Neural cell (in vitro differentiated cells): ENCODE measurements around the gene RBM25. TPM values are rescaled to one million over a fixed set of nuclear protein-coding genes. Genes with fewer than 3 reads are reported as not detected.

Source experiments
- H2AFZ ChIP-seq: fragments of 200-600, 300-800 bp; sonication (generic), shearing (Covaris generic); 2 replicates; pipeline ENCODE4 v1.6.0; 2014; ENCODE audit warnings: low read depth, mild to moderate bottlenecking, antibody characterized with exemption, low read length, moderate library complexity
- H3F3A ChIP-seq: fragments of 200-600 bp; shearing (Covaris generic); 2 replicates; pipeline ENCODE4 v1.6.1; 2016; ENCODE audit warnings: mild to moderate bottlenecking, moderate library complexity, mixed read lengths, antibody characterized with exemption, low read length; ENCODE audit not compliant: insufficient read depth, poor library complexity, severe bottlenecking
- H3K27ac ChIP-seq: fragments of 200-600, 300-800 bp; sonication (generic), shearing (Covaris generic); 2 replicates; pipeline ENCODE4 v1.5.1; 2014; ENCODE audit warnings: mild to moderate bottlenecking, low read length, moderate library complexity
- H3K27me3 ChIP-seq: fragments of 300-800, 200-600 bp; sonication (generic), shearing (Covaris generic); 2 replicates; pipeline ENCODE4 v1.6.0; 2014; ENCODE audit warnings: mild to moderate bottlenecking, low read depth, low read length, moderate library complexity; ENCODE audit not compliant: insufficient read depth
- H3K36me3 ChIP-seq: fragments of 300-800, 200-600 bp; sonication (generic), shearing (Covaris generic); 2 replicates; pipeline ENCODE4 v1.5.1; 2014; ENCODE audit warnings: mild to moderate bottlenecking, antibody characterized with exemption, low read length, moderate library complexity; ENCODE audit not compliant: insufficient read depth
- H3K4me2 ChIP-seq: fragments of 300-800, 200-600 bp; sonication (generic), shearing (Covaris generic); 2 replicates; pipeline ENCODE4 v1.6.0; 2014; ENCODE audit warnings: mild to moderate bottlenecking, low read length
- H3K4me3 ChIP-seq: fragments of 300-800, 200-600 bp; sonication (generic), shearing (Covaris generic); 2 replicates; pipeline ENCODE4 v1.5.1; 2014; ENCODE audit warnings: mild to moderate bottlenecking, low read length, moderate library complexity
- H3K79me2 ChIP-seq: fragments of 200-600 bp; shearing (Covaris generic); replicated peaks from 2 replicates; pipeline ENCODE4 v1.6.0; 2014; ENCODE audit warnings: mild to moderate bottlenecking, low read length, moderate library complexity; ENCODE audit not compliant: insufficient read depth
- H3K9ac ChIP-seq: fragments of 300-800, 200-600 bp; sonication (generic), shearing (Covaris generic); 2 replicates; pipeline ENCODE4 v1.6.1; 2016; ENCODE audit warnings: mild to moderate bottlenecking, low read length, mixed read lengths
- H3K9me2 ChIP-seq: fragments of 200-600 bp; shearing (Covaris generic); 2 replicates; pipeline ENCODE4 v1.6.1; 2016; ENCODE audit warnings: mild to moderate bottlenecking, low read length, mixed read lengths; ENCODE audit not compliant: insufficient read depth
- H3K9me3 ChIP-seq: fragments of 200-600, 300-800 bp; sonication (generic), shearing (Covaris generic); 2 replicates; pipeline ENCODE4 v1.6.1; 2016; ENCODE audit warnings: mild to moderate bottlenecking, mixed run types, low read length, moderate library complexity, mixed read lengths
- H4K20me1 ChIP-seq: fragments of 200-600 bp; shearing (Covaris generic); 2 replicates; pipeline ENCODE4 v1.6.1; 2016; ENCODE audit warnings: mild to moderate bottlenecking, mixed run types; ENCODE audit not compliant: insufficient read depth
- CTCF ChIP-seq: fragments of 450-650 bp; IDR thresholded peaks from 2 replicates; pipeline ENCODE4 v1.5.1; 2014; ENCODE audit warnings: antibody characterized with exemption, mild to moderate bottlenecking, moderate library complexity; ENCODE audit not compliant: poor library complexity, severe bottlenecking
- EP300 ChIP-seq: fragments of 450-650 bp; conservative IDR thresholded peaks from 2 replicates; pipeline ENCODE4 v1.6.1; 2014; ENCODE audit warnings: antibody characterized with exemption, mild to moderate bottlenecking, moderate library complexity; ENCODE audit not compliant: poor library complexity, severe bottlenecking
- EZH2 ChIP-seq: fragments of 200-600, 300-800 bp; shearing (Covaris generic), sonication (generic); IDR thresholded peaks from 2 replicates; pipeline ENCODE4 v1.6.1; 2014; ENCODE audit warnings: antibody characterized with exemption, low read length, borderline replicate concordance, mild to moderate bottlenecking; ENCODE audit not compliant: insufficient read depth, poor library complexity, severe bottlenecking
- MXI1 ChIP-seq: fragments of 450-650 bp; conservative IDR thresholded peaks from 2 replicates; pipeline ENCODE4 v1.6.1; 2014; ENCODE audit warnings: antibody characterized with exemption, mild to moderate bottlenecking; ENCODE audit not compliant: poor library complexity, severe bottlenecking
- POLR2AphosphoS5 ChIP-seq: IDR thresholded peaks from 2 replicates; pipeline ENCODE4 v1.6.1; 2012
- REST ChIP-seq: IDR thresholded peaks from 2 replicates; pipeline ENCODE4 v1.6.1; 2012; ENCODE audit warnings: borderline replicate concordance
- SMC3 ChIP-seq: fragments of 450-650 bp; conservative IDR thresholded peaks from 2 replicates; pipeline ENCODE4 v1.6.1; 2014; ENCODE audit warnings: antibody characterized with exemption, mild to moderate bottlenecking, moderate library complexity; ENCODE audit not compliant: poor library complexity
- TAF1 ChIP-seq: IDR thresholded peaks from 2 replicates; pipeline ENCODE4 v1.6.1; 2012; ENCODE audit warnings: low read depth
- polyA plus RNA-seq: library from polyadenylated mRNA; depleted of rRNA; stranded (reverse); fragments of >200 nt; gene quantifications from 2 replicates; pipeline ENCODE4 v1.2.3, GENCODE V29; 2014

The RBM25 gene
- polyA plus RNA-seq, 1 donor from 2014 or later, result 206 TPM

GRCh38 chr14:73143003-73143402 lies 84.7 kb downstream of the RBM25 start:
- H4K20me1 ChIP-seq, result no peaks in the 10 kb centered on the region
- H3K4me3 ChIP-seq, result no peak overlapping the region
- no peak overlapping the region for H3K4me2 ChIP-seq

GRCh38 chr14:73143617-73144016 lies 85.3 kb downstream of the RBM25 start:
- H3F3A ChIP-seq, result no peaks in the 10 kb centered on the region
- H3K27me3 ChIP-seq, result no peaks in the 10 kb centered on the region
- H3K36me3 ChIP-seq, result no peaks in the 10 kb centered on the region
- peaks cover 59% of the 10 kb centered on the region for H3K79me2 ChIP-seq
- H3K9me2 ChIP-seq, result no peaks in the 10 kb centered on the region
- H2AFZ ChIP-seq, result no peak overlapping the region
- no peak overlapping the region for H3K4me3 ChIP-seq
- H3K9ac ChIP-seq, result no peak overlapping the region
- TF ChIP-seq REST, result no peak
- TF ChIP-seq POLR2AphosphoS5, result no peak
- H4K20me1 ChIP-seq, result no peaks in the 10 kb centered on the region
- H3K4me2 ChIP-seq, result no peak overlapping the region
- no peak overlapping the region for H3K27ac ChIP-seq
- H3K9me3 ChIP-seq, result no peaks in the 10 kb centered on the region

More at GRCh38 chr14:73143003-73143402, 84.7 kb downstream of the RBM25 start:
- Histone ChIP-seq H3K9me3 (no peaks in the 10 kb centered on the region), H3K9ac (no peak overlapping the region), H3K27ac (no peak overlapping the region), H3K79me2 (peaks cover 61% of the 10 kb centered on the region), H3K36me3 (no peaks in the 10 kb centered on the region), H2AFZ (no peak overlapping the region), H3F3A (no peaks in the 10 kb centered on the region), H3K27me3 (no peaks in the 10 kb centered on the region), H3K9me2 (no peaks in the 10 kb centered on the region)
- TF ChIP-seq EZH2 (no peak), MXI1 (no peak), POLR2AphosphoS5 (no peak)

GRCh38 chr14:73145371-73145770 lies 87.0 kb downstream of the RBM25 start:
- Histone ChIP-seq H3K27me3 (no peaks in the 10 kb centered on the region), H3K9me2 (no peaks in the 10 kb centered on the region), H3K79me2 (peaks cover 43% of the 10 kb centered on the region), H3K36me3 (no peaks in the 10 kb centered on the region), H3K9me3 (no peaks in the 10 kb centered on the region), H3K4me2 (no peak overlapping the region), H3K27ac (no peak overlapping the region), H2AFZ (no peak overlapping the region), H3K4me3 (no peak overlapping the region), H3K9ac (no peak overlapping the region), H4K20me1 (no peaks in the 10 kb centered on the region), H3F3A (no peaks in the 10 kb centered on the region)
- TF ChIP-seq EP300 (no peak), SMC3 (no peak), TAF1 (no peak), CTCF (no peak), POLR2AphosphoS5 (no peak), EZH2 (no peak), MXI1 (no peak), REST (no peak)
